ENCODE results near the gene LMO4. TPM values are rescaled to one million over a fixed set of nuclear protein-coding genes. Genes with fewer than 3 reads are reported as not detected.

LMO4 gene
- total RNA-seq, 2 donors from 2014 or later = 23.6 to 24.1 TPM

DNA sequence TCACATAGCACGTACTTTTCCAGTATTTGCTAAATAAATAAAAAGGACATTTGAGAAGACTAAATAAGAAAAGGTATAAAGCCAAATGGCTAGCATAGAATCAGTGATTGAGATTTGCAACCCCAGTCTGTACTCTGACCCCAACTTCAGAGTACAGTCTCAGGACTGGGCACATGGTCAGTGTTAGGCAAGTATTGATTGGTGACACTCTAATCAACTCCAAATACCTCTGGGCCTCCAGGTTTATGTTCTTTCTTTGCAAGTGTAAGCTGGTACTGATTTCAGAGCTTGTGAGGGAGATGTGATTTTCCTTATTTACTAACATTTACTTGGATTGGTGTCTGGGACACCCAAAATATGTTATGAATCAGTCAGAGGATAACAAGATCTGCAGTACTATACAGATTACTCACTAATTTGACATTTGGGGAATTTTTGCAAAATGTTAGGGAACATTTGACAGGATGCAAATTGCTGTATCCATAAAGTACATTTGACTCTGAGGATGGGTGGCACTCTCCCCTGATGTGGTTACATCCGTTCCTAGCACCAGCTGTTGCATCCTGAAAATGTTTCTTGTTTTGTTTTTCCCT is 34.2 kb downstream of the LMO4 start:
- H3K27ac ChIP-seq = no peak overlapping the region
- no peaks in the 10 kb centered on the region for H3K36me3 ChIP-seq
- H3K4me3 ChIP-seq = no peak overlapping the region
- no peak overlapping the region for H3K9ac ChIP-seq (ENCODE audit: low read depth in 2 of 2, low read length in 2 of 2)
- DNase-seq = no peak
- H3K4me1 ChIP-seq = no peaks in the 10 kb centered on the region
- H3K9me3 ChIP-seq = no peaks in the 10 kb centered on the region
- TF ChIP-seq, protein P1, sequence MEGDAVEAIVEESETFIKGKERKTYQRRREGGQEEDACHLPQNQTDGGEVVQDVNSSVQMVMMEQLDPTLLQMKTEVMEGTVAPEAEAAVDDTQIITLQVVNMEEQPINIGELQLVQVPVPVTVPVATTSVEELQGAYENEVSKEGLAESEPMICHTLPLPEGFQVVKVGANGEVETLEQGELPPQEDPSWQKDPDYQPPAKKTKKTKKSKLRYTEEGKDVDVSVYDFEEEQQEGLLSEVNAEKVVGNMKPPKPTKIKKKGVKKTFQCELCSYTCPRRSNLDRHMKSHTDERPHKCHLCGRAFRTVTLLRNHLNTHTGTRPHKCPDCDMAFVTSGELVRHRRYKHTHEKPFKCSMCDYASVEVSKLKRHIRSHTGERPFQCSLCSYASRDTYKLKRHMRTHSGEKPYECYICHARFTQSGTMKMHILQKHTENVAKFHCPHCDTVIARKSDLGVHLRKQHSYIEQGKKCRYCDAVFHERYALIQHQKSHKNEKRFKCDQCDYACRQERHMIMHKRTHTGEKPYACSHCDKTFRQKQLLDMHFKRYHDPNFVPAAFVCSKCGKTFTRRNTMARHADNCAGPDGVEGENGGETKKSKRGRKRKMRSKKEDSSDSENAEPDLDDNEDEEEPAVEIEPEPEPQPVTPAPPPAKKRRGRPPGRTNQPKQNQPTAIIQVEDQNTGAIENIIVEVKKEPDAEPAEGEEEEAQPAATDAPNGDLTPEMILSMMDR (IDR thresholded peaks at IDR 0.05) = no peak
- intact Hi-C loops (cut with DNase I) = no loop called here
- no peaks in the 10 kb centered on the region for H3K27me3 ChIP-seq

- intact Hi-C loops (cut with DNase I) = no loop called here
- no peaks in the 10 kb centered on the region for H3K9me3 ChIP-seq
- H3K27ac ChIP-seq = no peak overlapping the region
- no peak overlapping the region for H3K4me3 ChIP-seq
- H3K9ac ChIP-seq (ENCODE audit: low read depth in 2 of 2, low read length in 2 of 2) = no peak overlapping the region
- H3K27me3 ChIP-seq = no peaks in the 10 kb centered on the region
- H3K4me1 ChIP-seq = no peaks in the 10 kb centered on the region
- TF ChIP-seq, protein P1 (IDR thresholded peaks at IDR 0.05) = no peak
- DNase-seq = no peak
- no peaks in the 10 kb centered on the region for H3K36me3 ChIP-seq
Measured at GRCh38 chr1:87367549-87367948, 38.9 kb downstream of the LMO4 start.

DNA sequence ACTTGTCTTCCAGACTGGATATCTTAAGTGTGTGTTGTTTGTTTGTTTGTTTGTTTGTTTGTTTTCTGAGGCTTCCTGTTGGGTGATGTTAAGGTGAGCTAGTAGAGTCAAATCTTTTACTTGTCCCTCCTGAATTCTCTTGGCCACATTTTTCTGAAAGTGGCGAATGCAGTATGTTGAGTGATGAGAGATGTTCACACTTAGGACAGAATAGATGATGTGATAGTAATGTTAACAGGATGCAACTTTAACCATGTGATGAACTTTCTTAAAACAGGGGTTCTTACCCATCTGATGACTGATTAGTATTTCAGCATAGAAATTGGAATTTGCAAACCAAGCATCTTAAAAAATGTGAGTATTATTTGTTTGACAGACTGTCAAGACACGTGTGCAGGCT is 40.2 kb downstream of the LMO4 start:
- Histone ChIP-seq H3K9me3 (no peaks in the 10 kb centered on the region), H3K4me3 (no peak overlapping the region), H3K27ac (no peak overlapping the region), H3K36me3 (no peaks in the 10 kb centered on the region), H3K9ac (ENCODE audit: low read depth in 2 of 2, low read length in 2 of 2) (no peak overlapping the region), H3K27me3 (no peaks in the 10 kb centered on the region), H3K4me1 (no peaks in the 10 kb centered on the region)
- TF ChIP-seq, protein P1 (IDR thresholded peaks at IDR 0.05) = no peak
- DNase-seq = no peak
- intact Hi-C loops (cut with DNase I) = no loop called here

GRCh38 chr1:87369736-87370478 is 41.2 kb downstream of the LMO4 start:
- TF ChIP-seq, protein P1 (IDR thresholded peaks at IDR 0.05) = no peak
- no peak overlapping the region for H3K27ac ChIP-seq
- no peaks in the 10 kb centered on the region for H3K9me3 ChIP-seq
- DNase-seq = no peak
- intact Hi-C loops (cut with DNase I) = no loop called here
- H3K27me3 ChIP-seq = no peaks in the 10 kb centered on the region
- H3K4me1 ChIP-seq = no peaks in the 10 kb centered on the region
- H3K36me3 ChIP-seq = no peaks in the 10 kb centered on the region
- H3K4me3 ChIP-seq = no peak overlapping the region
- no peak overlapping the region for H3K9ac ChIP-seq (ENCODE audit: low read depth in 2 of 2, low read length in 2 of 2)

GRCh38 chr1:87370544-87370943 is 41.9 kb downstream of the LMO4 start:
- DNase-seq = no peak
- H3K27ac ChIP-seq = no peak overlapping the region
- no peaks in the 10 kb centered on the region for H3K27me3 ChIP-seq
- H3K4me3 ChIP-seq = no peak overlapping the region
- no peaks in the 10 kb centered on the region for H3K4me1 ChIP-seq
- no peaks in the 10 kb centered on the region for H3K36me3 ChIP-seq
- intact Hi-C loops (cut with DNase I) = no loop called here
- TF ChIP-seq, protein P1 (IDR thresholded peaks at IDR 0.05) = no peak
- no peaks in the 10 kb centered on the region for H3K9me3 ChIP-seq
- H3K9ac ChIP-seq (ENCODE audit: low read depth in 2 of 2, low read length in 2 of 2) = no peak overlapping the region

Data from colonic mucosa (tissue), 4 donors.